CD8-positive, alpha-beta memory T cell (primary cell): ENCODE data around the gene HSPH1. TPM values are rescaled to one million over a fixed set of nuclear protein-coding genes. Genes with fewer than 3 reads are reported as not detected.
"Not testable (repeated sequence)": the region's sequence is repeated elsewhere in the genome, so short reads cannot be mapped to it uniquely, and the experiment has no call there.

Source experiments
- CTCF ChIA-PET: fragments of 350-600 bp; sonication (Branson Sonifier 250); formaldehyde crosslinking; loops from one replicate; lab custom pipeline; 2021; ENCODE audit warnings: antibody characterized with exemption; lab: Charles Lee
- POLR2A ChIA-PET: fragments of 350-600 bp; sonication (Branson Sonifier 250); formaldehyde crosslinking; loops from one replicate; lab custom pipeline; 2021; ENCODE audit warnings: antibody characterized with exemption; lab: Charles Lee
- DNase-seq, 5 donors: peaks; one replicate each; pipeline versions ENCODE4 v3.0.0 to v3.0.0-alpha.2; 2020 to 2022; ENCODE audit warnings: mixed read lengths in 1 of 5
- H3K27ac ChIP-seq: one replicate; pipeline ENCODE4 v1.7.0; 2013; ENCODE audit warnings: low read depth, mild to moderate bottlenecking, low read length, moderate library complexity
- H3K27me3 ChIP-seq: 2 replicates; pipeline ENCODE4 v1.7.0; 2013; ENCODE audit warnings: low read length, mild to moderate bottlenecking; ENCODE audit not compliant: insufficient read depth, poor library complexity, severe bottlenecking
- H3K36me3 ChIP-seq: 2 replicates; pipeline ENCODE4 v1.7.0; 2013; ENCODE audit warnings: mild to moderate bottlenecking, low read length, moderate library complexity; ENCODE audit not compliant: insufficient read depth
- H3K4me1 ChIP-seq: 2 replicates; pipeline ENCODE4 v1.7.0; 2013; ENCODE audit warnings: mild to moderate bottlenecking, low read length, moderate library complexity; ENCODE audit not compliant: insufficient read depth
- H3K4me3 ChIP-seq: 2 replicates; pipeline ENCODE4 v1.7.0; 2013; ENCODE audit warnings: mild to moderate bottlenecking, low read length
- H3K9me3 ChIP-seq: 2 replicates; pipeline ENCODE4 v1.7.0; 2013; ENCODE audit warnings: mild to moderate bottlenecking, low read length
- H3K27ac Mint-ChIP-seq, 8 donors: one replicate each; pipeline ENCODE4 v1.8.0; 2020 to 2021; ENCODE audit warnings: mixed read lengths in 8 of 8, mild to moderate bottlenecking in 6 of 8, inconsistent platforms in 3 of 8, moderate library complexity in 3 of 8
- H3K27me3 Mint-ChIP-seq, 2 donors: one replicate each; pipeline ENCODE4 v1.8.0; 2020 to 2021; ENCODE audit warnings: mixed read lengths in 2 of 2, mild to moderate bottlenecking in 1 of 2, moderate library complexity in 1 of 2
- H3K36me3 Mint-ChIP-seq, 3 donors: one replicate each; pipeline ENCODE4 v1.8.0; 2020 to 2021; ENCODE audit warnings: mixed read lengths in 3 of 3, inconsistent platforms in 1 of 3, mild to moderate bottlenecking in 1 of 3
- H3K4me1 Mint-ChIP-seq, 3 donors: one replicate each; pipeline ENCODE4 v1.8.0; 2020 to 2021; ENCODE audit warnings: mixed read lengths in 3 of 3, inconsistent platforms in 1 of 3, mild to moderate bottlenecking in 1 of 3
- H3K4me3 Mint-ChIP-seq, 7 donors: one replicate each; pipeline ENCODE4 v1.8.0; 2020 to 2021; ENCODE audit warnings: mixed read lengths in 7 of 7, mild to moderate bottlenecking in 6 of 7, moderate library complexity in 4 of 7, inconsistent platforms in 2 of 7
- H3K9me3 Mint-ChIP-seq, 5 donors: one replicate each; pipeline ENCODE4 v1.8.0; 2020 to 2022; ENCODE audit warnings: mixed read lengths in 5 of 5, mild to moderate bottlenecking in 3 of 5, moderate library complexity in 2 of 5, inconsistent platforms in 1 of 5
- polyA plus RNA-seq: library from polyadenylated mRNA; unstranded; fragments of 300-500 nt; fragmentation: Illumina TruSeq; gene quantifications from one replicate; pipeline ENCODE4 v1.2.3, GENCODE V29; 2021
- total RNA-seq, 2 experiments: library from RNA; stranded (reverse); gene quantifications; one replicate each; pipeline ENCODE4 v1.2.3, GENCODE V29; 2021

The HSPH1 gene
- total and polyA plus RNA-seq, 3 experiments from 2014 or later, result 50.5 to 329 (median 316) TPM

DNA sequence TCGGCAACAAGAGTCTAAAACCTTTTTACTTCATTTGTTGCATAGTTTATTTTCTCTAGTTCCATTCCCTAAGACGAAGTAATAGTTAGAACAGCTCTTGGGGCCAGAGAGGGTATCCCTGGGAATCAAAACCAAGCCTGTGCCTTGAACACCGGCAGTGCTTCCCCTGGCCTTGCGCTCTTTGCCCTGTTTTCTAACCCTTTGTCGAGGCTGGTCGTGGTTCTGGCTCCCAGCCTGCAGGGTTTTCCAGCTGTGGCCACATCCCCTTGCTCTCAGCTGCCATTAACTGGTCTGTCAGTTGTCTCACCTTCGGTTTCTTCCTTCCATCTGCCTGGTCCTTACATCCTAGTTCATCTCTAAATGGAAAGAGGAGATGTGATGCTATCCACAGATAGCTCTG, 61.0 kb downstream of the HSPH1 start:
- POLR2A ChIA-PET, result no interaction called here

DNA sequence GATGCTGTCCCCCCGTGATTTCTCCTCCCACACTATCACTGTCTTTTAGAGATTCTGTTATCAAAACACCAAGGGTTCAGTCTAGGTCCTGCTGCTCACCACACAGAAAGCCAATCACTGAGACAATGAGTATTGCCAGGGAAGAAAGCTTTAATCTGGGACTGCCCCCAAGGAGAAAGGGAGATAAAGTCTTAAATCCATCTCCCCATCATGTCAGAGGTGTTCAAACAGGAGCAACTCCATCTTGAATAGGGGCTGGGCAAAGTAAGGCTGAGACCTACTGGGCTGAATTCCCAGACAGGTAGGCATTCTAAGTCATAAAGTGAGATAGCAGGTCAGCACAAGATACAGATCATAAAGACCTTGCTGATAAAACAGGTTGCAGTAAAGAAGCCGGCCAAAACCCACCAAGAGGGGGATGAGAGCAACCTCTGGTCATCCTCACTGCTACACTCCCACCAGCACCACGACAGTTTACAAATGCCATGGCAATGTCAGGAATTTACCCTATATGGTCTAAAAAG, 63.7 kb downstream of the HSPH1 start:
- H3K27ac ChIP-seq, POLR2A ChIA-PET, DNase-seq, CTCF ChIA-PET, H3K9me3 ChIP-seq, H3K36me3 Mint-ChIP-seq, H3K36me3 ChIP-seq, H3K4me1 ChIP-seq, H3K4me1 Mint-ChIP-seq, H3K27me3 ChIP-seq, H3K9me3 Mint-ChIP-seq, H3K27ac Mint-ChIP-seq, H3K4me3 Mint-ChIP-seq, H3K4me3 ChIP-seq: not testable (repeated sequence)
- peaks cover 21 to 45% of the 10 kb centered on the region in 2 donors for H3K27me3 Mint-ChIP-seq

More for the DNA sequence above, 61.0 kb downstream of the HSPH1 start:
- no peak overlapping the region for H3K27ac Mint-ChIP-seq
- H3K9me3 ChIP-seq, result no peaks in the 10 kb centered on the region
- no peak overlapping the region for H3K4me3 Mint-ChIP-seq
- no peaks in the 10 kb centered on the region for H3K9me3 Mint-ChIP-seq
- no peaks in the 10 kb centered on the region for H3K4me1 Mint-ChIP-seq
- no peak for DNase-seq
- H3K27ac ChIP-seq, result no peak overlapping the region
- no peaks in the 10 kb centered on the region for H3K4me1 ChIP-seq
- CTCF ChIA-PET, result no interaction called here
- H3K36me3 ChIP-seq, result no peaks in the 10 kb centered on the region
- peaks cover 16 to 31% of the 10 kb centered on the region in 2 donors for H3K27me3 Mint-ChIP-seq
- H3K36me3 Mint-ChIP-seq, result no peaks in the 10 kb centered on the region
- no peaks in the 10 kb centered on the region for H3K27me3 ChIP-seq
- H3K4me3 ChIP-seq, result no peak overlapping the region

- H3K36me3 Mint-ChIP-seq, result no peaks in the 10 kb centered on the region
- H3K9me3 Mint-ChIP-seq, result no peaks in the 10 kb centered on the region
- H3K4me3 Mint-ChIP-seq, result no peak overlapping the region
- no peaks in the 10 kb centered on the region for H3K4me1 ChIP-seq
- H3K27me3 ChIP-seq, result no peaks in the 10 kb centered on the region
- H3K27ac Mint-ChIP-seq, result no peak overlapping the region
- DNase-seq, result no peak
- H3K9me3 ChIP-seq, result no peaks in the 10 kb centered on the region
- no peak overlapping the region for H3K27ac ChIP-seq
- ChIA-PET POLR2A (no interaction called here), CTCF (no interaction called here)
- H3K36me3 ChIP-seq, result no peaks in the 10 kb centered on the region
- no peaks in the 10 kb centered on the region for H3K4me1 Mint-ChIP-seq
- H3K4me3 ChIP-seq, result no peak overlapping the region
- peaks cover 25 to 56% of the 10 kb centered on the region in 2 donors for H3K27me3 Mint-ChIP-seq
These were observed 64.9 kb downstream of the HSPH1 start for GRCh38 chr13:31096654-31097302.

DNA sequence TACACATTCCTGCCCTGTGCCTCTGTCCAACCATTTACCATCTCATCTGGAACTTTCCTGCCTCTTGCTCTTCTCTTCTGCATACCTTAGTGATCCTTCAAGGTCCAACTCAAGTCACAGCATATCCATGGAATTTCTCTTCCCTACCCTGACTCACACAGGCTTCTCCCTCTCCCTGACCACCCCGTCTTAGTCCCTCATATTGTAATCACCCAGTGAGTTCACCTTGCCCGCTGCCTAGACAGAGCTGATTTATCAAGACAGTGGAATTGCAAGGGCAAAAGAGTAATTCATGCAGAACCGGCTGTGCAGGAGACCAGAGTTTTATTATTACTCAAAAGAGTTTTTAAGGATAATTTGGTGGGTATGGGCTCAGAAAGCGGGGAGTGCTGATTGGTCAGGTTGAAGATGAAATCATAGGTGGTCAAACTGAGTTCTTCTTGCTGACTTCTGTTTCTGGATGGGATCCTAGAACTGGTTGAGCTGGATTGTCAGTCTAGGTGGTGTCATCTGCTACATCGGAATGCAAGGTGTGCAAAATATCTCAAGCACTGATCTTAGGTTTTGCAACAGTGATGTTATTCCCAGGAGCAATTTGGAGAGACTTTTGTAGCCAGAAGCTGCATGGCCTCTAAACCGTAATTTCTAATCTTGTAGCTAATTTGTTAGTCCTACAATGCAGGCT, 67.2 kb downstream of the HSPH1 start:
- H3K27me3 ChIP-seq, result no peaks in the 10 kb centered on the region
- no peak overlapping the region for H3K4me3 ChIP-seq
- Mint-ChIP-seq H3K27ac (no peak overlapping the region), H3K36me3 (no peaks in the 10 kb centered on the region), H3K4me1 (peaks cover 0 to 4% (median 0%) of the 10 kb centered on the region in 3 donors), H3K27me3 (peaks cover 17 to 62% of the 10 kb centered on the region in 2 donors), H3K4me3 (no peak overlapping the region), H3K9me3 (no peaks in the 10 kb centered on the region)
- no peak for DNase-seq
- no peak overlapping the region for H3K27ac ChIP-seq
- CTCF ChIA-PET, result interaction anchor here (0.8 kb wide), 1 partner anchor 26 kb away, joined by 3 read pairs; no protein-coding TSS in a partner anchor
- POLR2A ChIA-PET, result no interaction called here
- H3K9me3 ChIP-seq, result no peaks in the 10 kb centered on the region
- no peaks in the 10 kb centered on the region for H3K4me1 ChIP-seq
- H3K36me3 ChIP-seq, result no peaks in the 10 kb centered on the region

GRCh38 chr13:31093145-31093885, 68.4 kb downstream of the HSPH1 start:
- Histone ChIP-seq H3K27ac (no peak overlapping the region), H3K36me3 (no peaks in the 10 kb centered on the region), H3K4me1 (no peaks in the 10 kb centered on the region), H3K27me3 (no peaks in the 10 kb centered on the region), H3K9me3 (no peaks in the 10 kb centered on the region), H3K4me3 (no peak overlapping the region)
- Mint-ChIP-seq H3K9me3 (no peaks in the 10 kb centered on the region), H3K27me3 (peaks cover 13 to 56% of the 10 kb centered on the region in 2 donors), H3K27ac (no peak overlapping the region), H3K36me3 (no peaks in the 10 kb centered on the region), H3K4me3 (no peak overlapping the region), H3K4me1 (peaks cover 0 to 4% (median 0%) of the 10 kb centered on the region in 3 donors)
- POLR2A ChIA-PET, result no interaction called here
- no peak for DNase-seq
- CTCF ChIA-PET, result no interaction called here

GRCh38 chr13:31092646-31093045, 69.1 kb downstream of the HSPH1 start:
- Mint-ChIP-seq H3K4me1 (peaks cover 0 to 4% (median 0%) of the 10 kb centered on the region in 3 donors), H3K36me3 (no peaks in the 10 kb centered on the region), H3K27ac (no peak overlapping the region), H3K9me3 (no peaks in the 10 kb centered on the region), H3K4me3 (no peak overlapping the region), H3K27me3 (peaks cover 13 to 52% of the 10 kb centered on the region in 2 donors)
- H3K4me1 ChIP-seq, result no peaks in the 10 kb centered on the region
- ChIA-PET CTCF (no interaction called here), POLR2A (no interaction called here)
- no peak overlapping the region for H3K27ac ChIP-seq
- no peaks in the 10 kb centered on the region for H3K27me3 ChIP-seq
- no peak overlapping the region for H3K4me3 ChIP-seq
- no peaks in the 10 kb centered on the region for H3K9me3 ChIP-seq
- no peak for DNase-seq
- H3K36me3 ChIP-seq, result no peaks in the 10 kb centered on the region

DNA sequence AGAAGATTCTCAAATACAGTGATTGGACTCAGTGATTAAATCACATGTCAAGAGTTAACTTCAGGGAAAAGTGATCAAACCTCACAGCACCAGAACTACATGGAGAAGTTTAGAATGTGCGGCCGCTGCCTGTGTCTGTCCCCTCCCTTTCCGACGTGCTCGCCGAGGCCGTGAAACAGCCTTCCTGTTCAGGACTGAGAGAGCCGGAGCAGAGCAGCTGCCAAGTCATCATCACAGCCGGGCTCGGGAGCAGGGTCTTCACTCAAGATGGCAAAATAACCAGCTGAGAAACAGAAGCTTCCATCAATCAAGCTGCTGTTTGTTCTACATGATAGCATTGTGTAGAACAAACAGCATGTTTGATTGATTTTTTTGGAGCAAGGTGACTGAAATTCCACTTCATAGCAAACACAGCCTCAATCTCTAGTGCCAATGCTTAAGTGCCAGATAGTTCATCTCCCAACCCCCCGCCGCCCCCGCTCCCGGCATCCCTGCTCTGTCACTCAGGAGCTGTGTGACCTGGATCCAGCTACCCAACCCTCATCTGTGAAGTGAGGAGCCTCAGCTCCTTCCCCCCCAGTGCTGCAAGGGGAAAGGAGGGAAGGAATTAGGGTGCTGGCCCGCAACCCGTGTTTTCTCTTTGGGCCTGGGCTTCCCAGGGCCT, 70.6 kb downstream of the HSPH1 start:
- H3K27ac ChIP-seq, result no peak overlapping the region
- H3K4me3 Mint-ChIP-seq, result no peak overlapping the region
- DNase-seq, result no peak

More for the DNA sequence above, 70.6 kb downstream of the HSPH1 start:
- ChIA-PET POLR2A (no interaction called here), CTCF (no interaction called here)
- no peaks in the 10 kb centered on the region for H3K9me3 ChIP-seq
- Mint-ChIP-seq H3K27ac (no peak overlapping the region), H3K27me3 (peaks cover 11 to 50% of the 10 kb centered on the region in 2 donors), H3K4me1 (peaks cover 0 to 4% (median 0%) of the 10 kb centered on the region in 3 donors), H3K36me3 (no peaks in the 10 kb centered on the region), H3K9me3 (no peaks in the 10 kb centered on the region)
- H3K36me3 ChIP-seq, result no peaks in the 10 kb centered on the region
- no peaks in the 10 kb centered on the region for H3K4me1 ChIP-seq
- H3K27me3 ChIP-seq, result peaks cover 2% of the 10 kb centered on the region
- no peak overlapping the region for H3K4me3 ChIP-seq
